DOHH2 (cell line): ENCODE results near the gene CPHXL2.
A peak's percentile ranks its signal among the peaks of the same experiment; 100 is the strongest.

Experiments used
- H3F3A ChIP-seq: fragments of 200-600 bp; sonication (generic), shearing (Covaris generic); 2 replicates; pipeline ENCODE4 v1.6.0; 2016; ENCODE audit warnings: antibody characterized with exemption, mild to moderate bottlenecking; ENCODE audit not compliant: control insufficient read depth, insufficient read depth
- H3K27ac ChIP-seq: fragments of 200-600 bp; sonication (generic); 2 replicates; pipeline ENCODE4 v1.5.1; 2014; ENCODE audit warnings: low read depth, mild to moderate bottlenecking, low read length, moderate library complexity
- H3K27me3 ChIP-seq: fragments of 200-600 bp; sonication (generic); 2 replicates; pipeline ENCODE4 v1.6.1; 2014; ENCODE audit warnings: mild to moderate bottlenecking, low read length, mixed read lengths; ENCODE audit not compliant: control insufficient read depth
- H3K36me3 ChIP-seq: fragments of 200-600 bp; sonication (generic); 2 replicates; pipeline ENCODE4 v1.6.1; 2014; ENCODE audit warnings: mild to moderate bottlenecking, low read length, moderate library complexity, mixed read lengths; ENCODE audit not compliant: control insufficient read depth
- H3K4me1 ChIP-seq: fragments of 200-600 bp; sonication (generic); 2 replicates; pipeline ENCODE4 v1.6.1; 2014; ENCODE audit warnings: mild to moderate bottlenecking, low read length, mixed read lengths; ENCODE audit not compliant: control insufficient read depth
- H3K4me2 ChIP-seq: fragments of 200-600 bp; sonication (generic); 2 replicates; pipeline ENCODE4 v1.6.0; 2014; ENCODE audit warnings: mild to moderate bottlenecking, low read length, moderate library complexity
- H3K4me3 ChIP-seq: fragments of 200-600 bp; sonication (generic); 2 replicates; pipeline ENCODE4 v1.5.1; 2014; ENCODE audit warnings: mild to moderate bottlenecking, low read length, mixed read lengths
- H3K79me2 ChIP-seq: fragments of 200-600 bp; sonication (generic); 2 replicates; pipeline ENCODE4 v1.6.1; 2014; ENCODE audit warnings: mild to moderate bottlenecking, low read length, mixed read lengths; ENCODE audit not compliant: control insufficient read depth
- H3K9me2 ChIP-seq: fragments of 200-600 bp; sonication (generic); replicated peaks from 2 replicates; pipeline ENCODE4 v1.6.1; 2014; ENCODE audit warnings: mild to moderate bottlenecking, low read length, mixed read lengths; ENCODE audit not compliant: control insufficient read depth
- H3K9me3 ChIP-seq: fragments of 200-600 bp; sonication (generic); 2 replicates; pipeline ENCODE4 v1.6.1; 2014; ENCODE audit warnings: antibody characterized with exemption, low read length, mixed read lengths; ENCODE audit not compliant: control insufficient read depth, insufficient read depth
- H4K20me1 ChIP-seq: fragments of 200-600 bp; sonication (generic); 2 replicates; pipeline ENCODE4 v1.6.0; 2014; ENCODE audit warnings: low read depth, mild to moderate bottlenecking, antibody characterized with exemption, low read length, moderate library complexity; ENCODE audit not compliant: control insufficient read depth, insufficient read depth
- EZH2phosphoT487 ChIP-seq: fragments of 200-600 bp; sonication (generic); IDR thresholded peaks from 2 replicates; pipeline ENCODE4 v1.6.1; 2017; ENCODE audit warnings: borderline replicate concordance, mild to moderate bottlenecking, antibody characterized with exemption, low read length, moderate library complexity, mixed read lengths
- TF ChIP-seq, protein P1 (sequence below): fragments of 200-600 bp; sonication (generic); IDR thresholded peaks from one replicate; pipeline ENCODE4 v1.5.1; 2014; ENCODE audit warnings: antibody characterized with exemption, mild to moderate bottlenecking, low read depth, low read length; ENCODE audit not compliant: poor library complexity, severe bottlenecking

The CPHXL2 gene

DNA sequence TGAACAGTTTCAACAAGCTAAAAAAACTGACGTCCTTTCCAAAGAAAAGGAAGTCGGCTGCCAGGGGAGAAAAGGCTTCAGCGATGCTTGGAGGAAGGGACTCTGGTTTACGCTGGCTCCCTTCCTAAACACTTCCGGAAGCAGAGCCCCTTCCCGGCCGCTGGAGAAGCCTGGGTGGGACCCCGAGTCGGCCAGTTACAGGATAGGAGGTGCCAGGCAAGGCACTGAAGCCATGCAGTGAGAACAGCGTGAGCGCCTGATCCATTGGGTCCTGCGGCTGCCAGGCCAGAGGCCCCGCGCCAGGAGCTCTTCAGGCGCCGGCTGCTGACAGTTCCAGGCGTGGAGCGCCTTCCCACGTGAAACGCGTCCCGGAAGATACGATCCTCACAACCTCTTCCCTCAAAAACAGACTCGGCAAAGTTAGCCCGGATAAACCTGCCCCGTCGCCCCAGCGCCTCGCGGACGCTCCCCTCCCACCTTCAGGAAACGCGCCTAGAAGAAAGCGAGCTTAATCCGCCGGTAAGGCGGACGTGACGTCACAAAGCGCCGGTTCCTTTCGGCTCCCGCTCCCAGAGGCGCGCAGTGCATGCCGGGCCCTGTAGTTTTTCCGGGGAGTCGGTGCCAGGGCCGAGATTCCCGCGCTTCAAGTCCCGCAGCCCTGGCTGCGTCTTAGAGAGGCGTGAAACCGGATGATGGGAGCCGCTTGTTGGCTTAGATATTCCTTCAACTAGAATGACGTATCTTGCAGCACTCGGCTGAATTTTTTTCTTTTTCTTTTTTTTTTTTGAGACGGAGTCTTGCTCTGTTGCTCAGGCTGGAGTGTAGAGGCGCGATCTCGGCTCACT is 53.8 kb downstream of the CPHXL2 start, which contains the start of gene ADAT1:
ADAT1 (minus strand) TSS at position 521 of the 845 bp plus-strand sequence. CDS start 2,482 bp downstream, outside the sequence.
- H3K79me2 ChIP-seq: peaks cover 23% of the 10 kb centered on the region
- H3K4me2 ChIP-seq: peak within 1 kb of the TSS; percentile 93
- no peaks in the 10 kb centered on the region for H3K9me2 ChIP-seq
- H3K27me3 ChIP-seq: no peaks in the 10 kb centered on the region
- H3K36me3 ChIP-seq: peaks cover 64% of the 10 kb centered on the region
- H4K20me1 ChIP-seq: no peaks in the 10 kb centered on the region
- peaks cover 28% of the 10 kb centered on the region for H3F3A ChIP-seq
- H3K4me1 ChIP-seq: peaks cover 19% of the 10 kb centered on the region
- peak within 1 kb of the TSS; percentile 96 for H3K4me3 ChIP-seq
- no peak for TF ChIP-seq EZH2phosphoT487
- TF ChIP-seq, protein P1, sequence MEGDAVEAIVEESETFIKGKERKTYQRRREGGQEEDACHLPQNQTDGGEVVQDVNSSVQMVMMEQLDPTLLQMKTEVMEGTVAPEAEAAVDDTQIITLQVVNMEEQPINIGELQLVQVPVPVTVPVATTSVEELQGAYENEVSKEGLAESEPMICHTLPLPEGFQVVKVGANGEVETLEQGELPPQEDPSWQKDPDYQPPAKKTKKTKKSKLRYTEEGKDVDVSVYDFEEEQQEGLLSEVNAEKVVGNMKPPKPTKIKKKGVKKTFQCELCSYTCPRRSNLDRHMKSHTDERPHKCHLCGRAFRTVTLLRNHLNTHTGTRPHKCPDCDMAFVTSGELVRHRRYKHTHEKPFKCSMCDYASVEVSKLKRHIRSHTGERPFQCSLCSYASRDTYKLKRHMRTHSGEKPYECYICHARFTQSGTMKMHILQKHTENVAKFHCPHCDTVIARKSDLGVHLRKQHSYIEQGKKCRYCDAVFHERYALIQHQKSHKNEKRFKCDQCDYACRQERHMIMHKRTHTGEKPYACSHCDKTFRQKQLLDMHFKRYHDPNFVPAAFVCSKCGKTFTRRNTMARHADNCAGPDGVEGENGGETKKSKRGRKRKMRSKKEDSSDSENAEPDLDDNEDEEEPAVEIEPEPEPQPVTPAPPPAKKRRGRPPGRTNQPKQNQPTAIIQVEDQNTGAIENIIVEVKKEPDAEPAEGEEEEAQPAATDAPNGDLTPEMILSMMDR: no peak
- H3K27ac ChIP-seq: peak within 1 kb of the TSS; percentile 62
- H3K9me3 ChIP-seq: no peaks in the 10 kb centered on the region

DNA sequence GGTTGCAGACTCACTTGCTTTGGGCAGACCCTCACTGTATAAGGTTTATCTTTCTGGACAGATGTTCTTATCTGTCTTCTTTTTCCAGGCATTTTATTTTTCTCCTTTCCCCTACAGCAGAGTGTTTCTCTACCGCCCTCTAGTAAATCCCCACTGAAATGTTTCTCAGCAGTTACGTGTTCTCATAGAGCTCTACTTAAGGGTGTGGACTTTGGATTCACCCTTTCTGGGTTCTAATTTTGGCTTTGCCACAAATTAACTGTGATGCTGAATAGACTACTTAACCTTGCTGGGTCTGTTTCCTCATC is 55.7 kb downstream of the CPHXL2 start:
- peak overlapping the region; percentile 93 for H3K4me2 ChIP-seq
- peaks cover 23% of the 10 kb centered on the region for H3K79me2 ChIP-seq
- peaks cover 58% of the 10 kb centered on the region for H3K36me3 ChIP-seq
- TF ChIP-seq, protein P1: peak; percentile 71
- no peak for TF ChIP-seq EZH2phosphoT487
- H3K27me3 ChIP-seq: no peaks in the 10 kb centered on the region
- H3K27ac ChIP-seq: no peak overlapping the region
- peaks cover 21% of the 10 kb centered on the region for H3F3A ChIP-seq
- H3K9me2 ChIP-seq: no peaks in the 10 kb centered on the region
- H4K20me1 ChIP-seq: no peaks in the 10 kb centered on the region
- no peaks in the 10 kb centered on the region for H3K9me3 ChIP-seq
- peak overlapping the region; percentile 96 for H3K4me3 ChIP-seq
- H3K4me1 ChIP-seq: peaks cover 23% of the 10 kb centered on the region

DNA sequence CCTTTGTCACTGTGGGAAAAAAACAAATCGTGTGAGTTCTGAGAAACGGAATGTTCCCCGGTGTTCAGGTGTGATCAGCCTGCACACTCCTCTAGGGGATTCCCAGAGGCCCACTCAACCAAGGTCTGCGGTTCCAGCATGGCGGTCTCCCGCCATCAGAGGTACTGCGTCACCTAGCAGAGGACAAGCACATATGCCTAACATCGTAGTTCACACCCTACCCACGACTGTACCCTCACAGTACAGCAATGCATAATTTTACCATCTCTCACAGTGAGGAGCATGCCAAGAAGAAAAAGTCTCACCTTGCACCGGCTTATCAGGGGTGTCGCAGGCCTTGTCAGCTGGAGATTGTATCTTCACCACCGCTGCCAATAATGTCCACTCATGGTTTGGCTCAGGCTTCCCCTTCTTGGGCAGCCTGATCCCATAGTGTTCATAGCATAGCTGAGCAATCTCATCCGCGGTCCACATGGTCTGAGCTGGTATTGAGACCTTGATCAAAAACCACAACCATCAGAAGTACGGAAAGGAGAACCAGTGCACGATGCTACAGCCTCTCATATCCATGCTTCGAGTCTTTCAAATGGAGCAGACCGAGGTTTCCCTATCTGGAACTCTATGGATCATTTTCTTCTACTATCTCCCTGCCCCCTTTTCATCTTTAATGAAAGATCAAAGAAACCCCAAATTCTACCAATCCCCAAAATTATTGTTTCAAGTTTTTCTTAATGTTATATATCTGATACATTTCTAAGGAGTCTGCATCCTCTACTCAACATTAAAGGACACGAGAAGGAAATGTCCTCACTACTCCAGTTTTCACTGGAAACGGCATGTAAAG is 56.3 kb downstream of the CPHXL2 start:
- H3K27ac ChIP-seq: no peak overlapping the region
- no peak for TF ChIP-seq EZH2phosphoT487
- TF ChIP-seq, protein P1: no peak

More for the DNA sequence above, 56.3 kb downstream of the CPHXL2 start:
- Histone ChIP-seq H3K4me3 (no peak overlapping the region), H3F3A (peaks cover 15% of the 10 kb centered on the region), H3K27me3 (no peaks in the 10 kb centered on the region), H4K20me1 (no peaks in the 10 kb centered on the region), H3K36me3 (peaks cover 58% of the 10 kb centered on the region), H3K9me3 (no peaks in the 10 kb centered on the region), H3K9me2 (no peaks in the 10 kb centered on the region), H3K4me2 (peak overlapping the region; percentile 93), H3K4me1 (peaks cover 23% of the 10 kb centered on the region), H3K79me2 (peaks cover 23% of the 10 kb centered on the region)
